ENCODE data around the gene NELFB. TPM values are rescaled to one million over a fixed set of nuclear protein-coding genes. Genes with fewer than 3 reads are reported as not detected.

NELFB gene
- total and polyA plus RNA-seq, 9 of the 15 experiments (the other 6 are each of a cell fraction or from before 2014, with no cell fraction given): 0.24 to 84.0 (median 29.7) TPM

GRCh38 chr9:137277329-137278041 lies 22.4 kb downstream of the NELFB start, which contains the start of gene TOR4A (continued):
- TF ChIP-seq TSHZ1 (CRISPR knock-in tag; IDR thresholded peaks at IDR 0.05) (no peak), REST (IDR thresholded peaks at IDR 0.05; ENCODE audit: borderline replicate concordance) (peak; percentile 39; the same call in 1 of the 2 replicates), REST (CRISPR knock-in tag; IDR thresholded peaks at IDR 0.05; ENCODE audit: low read depth) (no peak; the same call in 1 of the 2 replicates), POLR2G (IDR thresholded peaks at IDR 0.05; ENCODE audit: low read depth, low read length) (peak; percentile 94), ZNF76 (CRISPR knock-in tag; IDR thresholded peaks at IDR 0.05; ENCODE audit: borderline replicate concordance) (no peak), NKRF (IDR thresholded peaks at IDR 0.05; ENCODE audit: borderline replicate concordance) (peak; percentile 70; the same call in 1 of the 2 replicates), XRCC3 (IDR thresholded peaks at IDR 0.05) (no peak), EP400 (IDR thresholded peaks at IDR 0.05) (peak; percentile 88), DACH1 (IDR thresholded peaks at IDR 0.05; ENCODE audit: partially characterized antibody) (peak; percentile 21), ELK3 (CRISPR knock-in tag; IDR thresholded peaks at IDR 0.05) (no peak)
